Panc1 (cell line): ENCODE measurements around the gene GULP1. TPM values are rescaled to one million over a fixed set of nuclear protein-coding genes. Genes with fewer than 3 reads are reported as not detected.

ENCODE experiments used
- ATAC-seq: fragments of 200-7000 bp; cut with Tn5 transposase; 2 replicates; pipeline ENCODE4 v1.9.1; 2020; ENCODE audit warnings: mild to moderate bottlenecking, moderate library complexity
- BruUV-seq: library from RNA; stranded (reverse); fragments of 400-500 nt; replicated peaks from 2 replicates; lab custom pipeline; 2021; lab: Mats Ljungman, UMichigan
- CTCF ChIA-PET: fragments of 300-600 bp; sonication (Branson Sonifier 250); formaldehyde crosslinking; loops from one replicate; lab custom pipeline; 2022; ENCODE audit warnings: antibody characterized with exemption; lab: Charles Lee
- POLR2A ChIA-PET: fragments of 300-600 bp; sonication (Branson Sonifier 250); formaldehyde crosslinking; loops from one replicate; lab custom pipeline; 2022; ENCODE audit warnings: antibody characterized with exemption; lab: Charles Lee
- DNase-seq: peaks from one replicate; pipeline ENCODE4 v3.0.0-alpha.2; 2010; ENCODE audit warnings: low read depth, low spot score
- H3K27ac ChIP-seq: 2 replicates; pipeline ENCODE4 v1.5.1; 2011; ENCODE audit warnings: mild to moderate bottlenecking, low read length, inconsistent platforms
- H3K27me3 ChIP-seq: fragments of 200-500 bp; sonication (Bioruptor generic); 2 replicates; pipeline ENCODE4 v1.6.0; 2014; ENCODE audit warnings: low read length, inconsistent platforms; ENCODE audit not compliant: control insufficient read depth, insufficient read depth
- H3K36me3 ChIP-seq: fragments of 200-500 bp; sonication (Bioruptor generic); 2 replicates; pipeline ENCODE4 v1.5.1; 2014; ENCODE audit warnings: inconsistent platforms, mild to moderate bottlenecking, low read length, moderate library complexity; ENCODE audit not compliant: control insufficient read depth, insufficient read depth
- H3K4me1 ChIP-seq: 2 replicates; pipeline ENCODE4 v1.5.1; 2011; ENCODE audit warnings: inconsistent platforms, mild to moderate bottlenecking, low read length, moderate library complexity; ENCODE audit not compliant: control insufficient read depth, insufficient read depth
- H3K4me3 ChIP-seq, 2 experiments: 2 replicates each; pipeline ENCODE4 v1.5.1; 2011 to 2012; ENCODE audit warnings: low read depth in 2 of 2, low read length in 2 of 2, mild to moderate bottlenecking in 2 of 2, inconsistent platforms in 1 of 2, moderate library complexity in 1 of 2
- H3K9me3 ChIP-seq: fragments of 200-500 bp; sonication (Bioruptor generic); 2 replicates; pipeline ENCODE4 v1.5.1; 2014; ENCODE audit warnings: low read depth, mild to moderate bottlenecking, inconsistent platforms, low read length, moderate library complexity; ENCODE audit not compliant: control insufficient read depth, insufficient read depth
- POLR2AphosphoS5 ChIP-seq: IDR thresholded peaks from 2 replicates; pipeline ENCODE4 v1.6.1; 2012; ENCODE audit warnings: mild to moderate bottlenecking, low read depth, low read length, moderate library complexity
- REST ChIP-seq, 2 experiments: IDR thresholded peaks; 2 replicates each; pipeline ENCODE4 v1.6.1; 2011 to 2012; ENCODE audit warnings: low read depth in 2 of 2, control low read depth in 1 of 2, low read length in 1 of 2, mild to moderate bottlenecking in 1 of 2, moderate library complexity in 1 of 2; ENCODE audit not compliant: insufficient read depth in 1 of 2
- SIN3A ChIP-seq: IDR thresholded peaks from 2 replicates; pipeline ENCODE4 v1.6.1; 2012; ENCODE audit warnings: low read depth, mild to moderate bottlenecking, low read length, moderate library complexity, borderline replicate concordance; ENCODE audit not compliant: insufficient read depth
- in situ Hi-C: cut with HindIII; loops from 2 replicates; pipeline ENCODE4 v1.10.0; 2016; ENCODE audit warnings: low sequenced_read_pairs, low pct_unique_long_range_greater_than_20kb
- intact Hi-C: fragments of 100-400 bp; cut with micrococcal nuclease; formaldehyde crosslinking; loops from one replicate; pipeline ENCODE4 v1.10.0; 2022; ENCODE audit not compliant: unreplicated experiment
- total RNA-seq: library from RNA; stranded (reverse); gene quantifications from one replicate; pipeline ENCODE4 v1.2.1, GENCODE V29; 2021; ENCODE audit not compliant: unreplicated experiment
- TF ChIP-seq, protein P1 (sequence below): fragments of 450-650 bp; IDR thresholded peaks from 2 replicates; pipeline ENCODE4 v1.5.1; 2017; ENCODE audit warnings: mild to moderate bottlenecking

Gene GULP1
- total RNA-seq, 1 experiment from 2014 or later, result 51.5 TPM

DNA sequence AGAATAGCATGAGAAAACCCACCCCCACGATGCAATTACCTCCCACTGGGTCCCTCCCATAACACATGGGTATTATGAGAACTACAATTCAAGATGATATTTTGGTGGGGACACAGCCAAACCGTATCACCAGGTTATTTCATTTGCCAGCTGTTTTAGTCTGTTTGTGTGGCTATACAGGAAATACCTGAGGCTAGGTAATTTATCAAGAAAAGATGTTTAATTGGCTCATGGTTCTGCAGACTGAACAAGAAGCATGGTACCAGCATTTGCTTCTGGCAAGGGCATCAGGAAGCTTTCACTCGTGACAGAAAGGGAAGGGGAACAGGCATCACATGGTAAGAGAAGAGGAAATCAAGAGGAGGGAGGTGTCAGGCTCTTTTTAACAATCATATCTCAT is 329.2 kb downstream of the GULP1 start:
- Histone ChIP-seq H3K9me3 (no peaks in the 10 kb centered on the region), H3K27ac (no peak overlapping the region), H3K4me3 (no peak overlapping the region), H3K36me3 (no peaks in the 10 kb centered on the region), H3K27me3 (no peaks in the 10 kb centered on the region), H3K4me1 (no peaks in the 10 kb centered on the region)
- TF ChIP-seq, protein P1, sequence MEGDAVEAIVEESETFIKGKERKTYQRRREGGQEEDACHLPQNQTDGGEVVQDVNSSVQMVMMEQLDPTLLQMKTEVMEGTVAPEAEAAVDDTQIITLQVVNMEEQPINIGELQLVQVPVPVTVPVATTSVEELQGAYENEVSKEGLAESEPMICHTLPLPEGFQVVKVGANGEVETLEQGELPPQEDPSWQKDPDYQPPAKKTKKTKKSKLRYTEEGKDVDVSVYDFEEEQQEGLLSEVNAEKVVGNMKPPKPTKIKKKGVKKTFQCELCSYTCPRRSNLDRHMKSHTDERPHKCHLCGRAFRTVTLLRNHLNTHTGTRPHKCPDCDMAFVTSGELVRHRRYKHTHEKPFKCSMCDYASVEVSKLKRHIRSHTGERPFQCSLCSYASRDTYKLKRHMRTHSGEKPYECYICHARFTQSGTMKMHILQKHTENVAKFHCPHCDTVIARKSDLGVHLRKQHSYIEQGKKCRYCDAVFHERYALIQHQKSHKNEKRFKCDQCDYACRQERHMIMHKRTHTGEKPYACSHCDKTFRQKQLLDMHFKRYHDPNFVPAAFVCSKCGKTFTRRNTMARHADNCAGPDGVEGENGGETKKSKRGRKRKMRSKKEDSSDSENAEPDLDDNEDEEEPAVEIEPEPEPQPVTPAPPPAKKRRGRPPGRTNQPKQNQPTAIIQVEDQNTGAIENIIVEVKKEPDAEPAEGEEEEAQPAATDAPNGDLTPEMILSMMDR, result no peak
- no peak for TF ChIP-seq REST (IDR thresholded peaks at IDR 0.05; ENCODE audit: insufficient read depth in 1 of 2, low read depth in 2 of 2, low read length in 1 of 2)
- in situ Hi-C loops, result no loop called here
- POLR2A ChIA-PET, result no interaction called here
- ATAC-seq (no peak), DNase-seq (no peak)
- CTCF ChIA-PET, result no interaction called here
- intact Hi-C loops, result no loop called here
- BruUV-seq, result no TSS peak

DNA sequence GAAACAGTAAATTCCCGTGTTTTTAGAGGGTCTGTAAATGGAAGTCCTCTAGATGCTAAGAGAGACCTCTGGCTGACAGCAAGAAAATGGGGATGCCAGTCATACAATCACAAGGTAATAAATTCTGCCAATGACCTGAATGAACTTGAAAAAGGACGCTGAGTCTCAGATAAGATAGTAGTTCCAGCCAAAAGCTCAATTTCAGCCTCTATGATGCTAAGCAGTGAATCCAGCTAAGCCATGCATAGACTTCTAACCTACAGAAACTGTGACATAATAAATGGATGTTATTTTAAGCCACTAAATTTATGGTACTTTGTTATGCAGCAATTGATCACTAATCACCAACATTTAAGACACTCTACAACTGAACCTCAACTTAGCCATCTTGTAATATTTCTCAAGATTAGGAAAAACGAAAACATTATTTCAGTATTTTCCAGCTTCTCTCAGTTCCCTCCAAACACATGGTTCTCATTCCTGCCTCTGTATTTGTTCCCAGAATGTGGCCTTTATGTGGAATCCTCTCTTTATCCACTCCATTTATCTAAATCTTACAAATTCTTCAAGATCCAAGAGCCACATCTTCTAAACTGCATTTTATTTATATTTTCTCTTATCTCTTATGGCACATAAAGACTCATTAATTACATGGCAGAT is 331.1 kb downstream of the GULP1 start:
- BruUV-seq, result no TSS peak
- CTCF ChIA-PET, result no interaction called here

More for the DNA sequence above, 331.1 kb downstream of the GULP1 start:
- Histone ChIP-seq H3K4me3 (no peak overlapping the region), H3K9me3 (no peaks in the 10 kb centered on the region), H3K4me1 (no peaks in the 10 kb centered on the region), H3K27ac (no peak overlapping the region), H3K36me3 (no peaks in the 10 kb centered on the region), H3K27me3 (no peaks in the 10 kb centered on the region)
- ATAC-seq (no peak), DNase-seq (no peak)
- in situ Hi-C loops (no loop called here), intact Hi-C loops (no loop called here)
- TF ChIP-seq POLR2AphosphoS5 (no peak), REST (IDR thresholded peaks at IDR 0.05; ENCODE audit: insufficient read depth in 1 of 2, low read depth in 2 of 2, low read length in 1 of 2) (no peak), SIN3A (no peak)
- POLR2A ChIA-PET, result interaction anchor here (0.7 kb wide), 1 partner anchor 256 kb away, joined by 3 read pairs; no protein-coding TSS in a partner anchor
